Testis (tissue), 3 donors: ENCODE data around the gene MAN2B2. TPM values are rescaled to one million over a fixed set of nuclear protein-coding genes. Genes with fewer than 3 reads are reported as not detected.

Source experiments
- DNase-seq: peaks from one replicate; pipeline ENCODE4 v3.0.0-alpha.2; 2019
- H3K27ac ChIP-seq, 2 donors: fragments of 200-600 bp; sonication (generic); one replicate each; pipeline ENCODE4 v1.5.1; 2019
- H3K27me3 ChIP-seq: fragments of 200-600 bp; sonication (generic); one replicate; pipeline ENCODE4 v1.5.1; 2019
- H3K36me3 ChIP-seq: fragments of 200-600 bp; sonication (generic); one replicate; pipeline ENCODE4 v1.5.1; 2017; ENCODE audit warnings: low read depth; ENCODE audit errors: missing control alignments
- H3K4me1 ChIP-seq: fragments of 200-600 bp; sonication (generic); one replicate; pipeline ENCODE4 v1.5.1; 2019
- H3K4me3 ChIP-seq, 2 donors: fragments of 200-600 bp; sonication (generic); one replicate each; pipeline ENCODE4 v1.5.1; 2017 to 2019
- H3K9me3 ChIP-seq: fragments of 200-600 bp; sonication (generic); one replicate; pipeline ENCODE4 v1.5.1; 2017
- CTCF ChIP-seq, 3 experiments: fragments of 450-650 bp in 2 of 3; fragments of 200-600 bp in 1 of 3; sonication (generic) in 1 of 3; IDR thresholded peaks; one replicate each; pipeline ENCODE4 v1.5.1; 2016 to 2019; ENCODE audit warnings: antibody characterized with exemption in 3 of 3, mild to moderate bottlenecking in 2 of 3, moderate library complexity in 1 of 3
- POLR2A ChIP-seq: fragments of 450-650 bp; IDR thresholded peaks from one replicate; pipeline ENCODE4 v1.6.1; 2017; ENCODE audit warnings: antibody characterized with exemption, mild to moderate bottlenecking, moderate library complexity
- WGBS, 2 donors: methylation state at CpG; one replicate each; pipeline ENCODE4 v1.1.5; 2018; 5-methylcytosine and 5-hydroxymethylcytosine counted together
- intact Hi-C: fragments of 100-400 bp; cut with DNase I; formaldehyde crosslinking; loops from one replicate; pipeline ENCODE4 v1.15.1; 2023; ENCODE audit warnings: low total_unique reads
- polyA plus RNA-seq: library from polyadenylated mRNA; stranded (reverse); fragments of 350-450 nt; fragmentation: Illumina TruSeq; extraction: RNeasy Lipid Tissue Mini Kit (QIAGEN cat#74804); gene quantifications from one replicate; pipeline ENCODE4 v1.2.3, GENCODE V29; 2014; ENCODE audit warnings: low read depth, low replicate concordance; ENCODE audit not compliant: insufficient read depth
- total RNA-seq, 2 donors: library from RNA; depleted of rRNA; stranded (reverse); fragments of >200 nt; gene quantifications; one replicate each; pipeline ENCODE4 v1.2.3, GENCODE V29; 2016

The MAN2B2 gene
- total and polyA plus RNA-seq, 3 donors from 2014 or later = 15.0 to 23.7 (median 17.0) TPM

DNA sequence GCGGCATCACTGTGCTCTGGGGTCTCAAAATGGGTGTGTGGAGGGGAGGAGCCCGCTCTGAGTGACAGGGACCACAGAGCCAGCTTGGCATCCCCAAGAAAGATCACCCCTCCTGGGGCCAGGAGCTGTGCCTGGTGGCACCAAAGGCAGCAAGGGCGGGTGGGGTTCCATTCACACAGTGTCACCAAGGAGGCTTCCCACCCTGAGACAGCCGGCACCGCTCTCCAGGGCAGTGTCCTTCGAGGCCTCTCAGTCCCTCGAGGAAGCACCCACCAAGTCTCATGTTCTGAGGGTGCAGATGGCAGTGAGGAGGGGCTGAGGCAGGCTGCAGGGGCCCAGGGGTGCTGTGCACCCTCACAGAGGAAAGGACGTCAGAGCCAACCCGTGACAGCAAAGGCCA lies 44.0 kb upstream of the MAN2B2 start:
- Histone ChIP-seq H3K27ac (no peak overlapping the region), H3K4me3 (no peak overlapping the region), H3K27me3 (no peaks in the 10 kb centered on the region), H3K4me1 (peaks cover 3% of the 10 kb centered on the region), H3K9me3 (no peaks in the 10 kb centered on the region), H3K36me3 (no peaks in the 10 kb centered on the region)
- intact Hi-C loops = no loop called here
- no peak for DNase-seq
- no peak for TF ChIP-seq POLR2A
- WGBS, 2 donors = 75 to 80% methylated on average over 2 to 9 of the region's 9 CpGs

GRCh38 chr4:6532102-6532501 lies 42.9 kb upstream of the MAN2B2 start:
- H3K9me3 ChIP-seq = no peaks in the 10 kb centered on the region
- peaks cover 3% of the 10 kb centered on the region for H3K4me1 ChIP-seq
- no peaks in the 10 kb centered on the region for H3K27me3 ChIP-seq
- DNase-seq = no peak
- TF ChIP-seq CTCF (IDR thresholded peaks at IDR 0.05) (no peak), POLR2A (no peak)
- intact Hi-C loops = no loop called here
- no peak overlapping the region for H3K27ac ChIP-seq
- WGBS, 2 donors = 73 to 89% methylated on average over 3 of the region's 3 CpGs
- no peaks in the 10 kb centered on the region for H3K36me3 ChIP-seq
- H3K4me3 ChIP-seq = no peak overlapping the region

- Histone ChIP-seq H3K4me3 (no peak overlapping the region), H3K4me1 (peaks cover 3% of the 10 kb centered on the region), H3K27ac (no peak overlapping the region), H3K27me3 (no peaks in the 10 kb centered on the region), H3K36me3 (no peaks in the 10 kb centered on the region), H3K9me3 (no peaks in the 10 kb centered on the region)
- TF ChIP-seq POLR2A (no peak), CTCF (IDR thresholded peaks at IDR 0.05) (no peak)
- intact Hi-C loops = no loop called here
- WGBS, 2 donors = 82 to 85% methylated on average over 9 of the region's 9 CpGs
- DNase-seq = no peak
These were observed 42.3 kb upstream of the MAN2B2 start for GRCh38 chr4:6532658-6533057.

DNA sequence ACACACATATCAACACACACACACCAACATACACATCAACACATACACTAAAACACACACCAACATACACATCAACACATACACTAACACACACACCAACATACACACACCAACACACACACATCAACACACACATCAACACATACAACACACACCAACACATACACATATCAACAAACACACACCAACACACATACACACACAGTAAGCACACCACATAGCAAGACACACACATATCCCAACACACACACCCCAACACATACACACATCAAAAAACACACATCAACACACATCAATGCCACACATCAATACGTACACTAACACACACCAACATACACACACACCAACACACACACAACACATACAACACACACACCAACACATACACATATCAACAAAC lies 40.9 kb upstream of the MAN2B2 start:
- H3K9me3 ChIP-seq = no peaks in the 10 kb centered on the region
- no peak overlapping the region for H3K27ac ChIP-seq
- TF ChIP-seq CTCF (IDR thresholded peaks at IDR 0.05) (no peak), POLR2A (no peak)
- intact Hi-C loops = no loop called here
- H3K36me3 ChIP-seq = no peaks in the 10 kb centered on the region
- H3K27me3 ChIP-seq = no peaks in the 10 kb centered on the region
- H3K4me1 ChIP-seq = no peaks in the 10 kb centered on the region
- no peak for DNase-seq
- WGBS, 2 donors = 91 to 95% methylated on average over 1 of the region's 1 CpG
- no peak overlapping the region for H3K4me3 ChIP-seq

DNA sequence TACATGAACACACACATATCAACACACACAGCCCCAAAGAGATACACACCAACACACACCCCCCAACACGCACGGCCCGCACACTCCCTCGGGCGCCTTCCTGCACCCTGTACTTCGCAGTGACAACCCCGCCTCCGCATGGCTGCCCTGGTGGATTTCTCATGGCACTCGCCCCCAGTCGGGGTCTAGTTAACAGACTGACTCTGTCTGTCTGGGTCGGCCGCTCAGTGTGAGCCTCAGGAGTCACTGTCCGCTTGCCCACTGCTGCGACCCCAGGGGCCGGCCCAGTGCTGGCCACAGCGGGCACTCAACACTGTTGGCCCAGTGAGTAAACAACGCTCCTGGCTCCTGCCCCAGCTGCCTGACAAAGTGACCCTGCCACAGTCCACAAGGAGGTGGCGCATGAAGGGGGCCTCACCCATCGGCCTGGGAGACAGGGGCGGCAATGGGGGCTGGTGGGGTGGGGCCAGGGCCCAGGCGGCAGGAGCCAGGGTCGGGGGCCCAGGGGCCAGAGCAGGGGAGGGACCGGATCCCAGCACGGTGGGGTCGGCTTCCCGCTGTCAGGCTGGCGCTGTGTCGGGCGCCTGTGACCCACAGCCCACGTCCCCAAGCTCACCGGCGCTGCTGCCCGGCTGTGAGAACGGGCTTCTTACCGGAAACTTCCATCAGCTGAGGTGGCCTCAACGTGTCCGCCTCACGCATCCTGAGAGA lies 40.2 kb upstream of the MAN2B2 start:
- H3K27ac ChIP-seq = no peak overlapping the region
- no peaks in the 10 kb centered on the region for H3K4me1 ChIP-seq
- no peaks in the 10 kb centered on the region for H3K36me3 ChIP-seq
- intact Hi-C loops = no loop called here
- no peaks in the 10 kb centered on the region for H3K9me3 ChIP-seq
- DNase-seq = no peak
- WGBS, 2 donors = 86 to 87% methylated on average over 21 to 38 of the region's 38 CpGs
- no peak overlapping the region for H3K4me3 ChIP-seq
- no peaks in the 10 kb centered on the region for H3K27me3 ChIP-seq
- TF ChIP-seq POLR2A (no peak), CTCF (IDR thresholded peaks at IDR 0.05) (no peak)
